Measurements from ENCODE around the gene MAEL.

DNA sequence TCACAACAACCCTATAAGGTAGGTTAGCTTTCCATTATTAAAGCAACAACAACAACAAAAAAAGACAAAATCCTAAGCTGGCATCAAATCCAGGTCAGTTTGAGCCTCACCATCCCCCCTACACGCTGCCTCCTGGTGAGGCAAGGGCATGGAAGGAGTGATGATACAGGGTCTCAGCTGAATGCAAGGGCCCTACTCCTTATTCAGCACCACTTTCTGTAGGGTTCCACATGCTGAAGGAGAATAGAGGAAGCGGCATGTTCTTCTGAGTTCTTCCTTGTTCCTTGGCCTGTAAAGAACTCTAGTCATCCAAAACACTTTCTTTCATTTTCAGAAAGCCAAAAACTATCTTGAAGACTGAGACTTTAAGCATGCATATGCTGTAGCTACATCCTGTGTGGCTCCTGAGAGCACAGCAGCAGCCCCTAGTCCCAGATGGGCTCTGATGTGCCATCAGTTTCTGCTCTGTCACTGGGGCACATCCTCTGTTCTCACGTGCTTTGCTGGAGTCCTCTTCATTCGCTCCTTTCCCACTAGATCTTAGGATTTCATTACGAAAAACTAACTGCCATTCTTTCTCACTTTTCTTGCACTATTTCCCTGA, 19.9 kb upstream of the MAEL start:
- TF ChIP-seq, protein P1, sequence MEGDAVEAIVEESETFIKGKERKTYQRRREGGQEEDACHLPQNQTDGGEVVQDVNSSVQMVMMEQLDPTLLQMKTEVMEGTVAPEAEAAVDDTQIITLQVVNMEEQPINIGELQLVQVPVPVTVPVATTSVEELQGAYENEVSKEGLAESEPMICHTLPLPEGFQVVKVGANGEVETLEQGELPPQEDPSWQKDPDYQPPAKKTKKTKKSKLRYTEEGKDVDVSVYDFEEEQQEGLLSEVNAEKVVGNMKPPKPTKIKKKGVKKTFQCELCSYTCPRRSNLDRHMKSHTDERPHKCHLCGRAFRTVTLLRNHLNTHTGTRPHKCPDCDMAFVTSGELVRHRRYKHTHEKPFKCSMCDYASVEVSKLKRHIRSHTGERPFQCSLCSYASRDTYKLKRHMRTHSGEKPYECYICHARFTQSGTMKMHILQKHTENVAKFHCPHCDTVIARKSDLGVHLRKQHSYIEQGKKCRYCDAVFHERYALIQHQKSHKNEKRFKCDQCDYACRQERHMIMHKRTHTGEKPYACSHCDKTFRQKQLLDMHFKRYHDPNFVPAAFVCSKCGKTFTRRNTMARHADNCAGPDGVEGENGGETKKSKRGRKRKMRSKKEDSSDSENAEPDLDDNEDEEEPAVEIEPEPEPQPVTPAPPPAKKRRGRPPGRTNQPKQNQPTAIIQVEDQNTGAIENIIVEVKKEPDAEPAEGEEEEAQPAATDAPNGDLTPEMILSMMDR (IDR thresholded peaks at IDR 0.05), result no peak
- no peak for TF ChIP-seq POLR2AphosphoS5 (IDR thresholded peaks at IDR 0.05; ENCODE audit: low read depth, low read length)

All from Panc1 (cell line).